WI38 (cell line): ENCODE measurements around the gene XXYLT1.

Source experiments
- H3K4me3 ChIP-seq: 2 replicates; pipeline ENCODE4 v1.5.1; 2011; ENCODE audit warnings: low read depth, mild to moderate bottlenecking, control low read depth, low read length
- CTCF ChIP-seq: IDR thresholded peaks from 2 replicates; pipeline ENCODE4 v1.5.1; 2012; ENCODE audit warnings: low read depth, mild to moderate bottlenecking, control low read depth, low read length

Gene XXYLT1

DNA sequence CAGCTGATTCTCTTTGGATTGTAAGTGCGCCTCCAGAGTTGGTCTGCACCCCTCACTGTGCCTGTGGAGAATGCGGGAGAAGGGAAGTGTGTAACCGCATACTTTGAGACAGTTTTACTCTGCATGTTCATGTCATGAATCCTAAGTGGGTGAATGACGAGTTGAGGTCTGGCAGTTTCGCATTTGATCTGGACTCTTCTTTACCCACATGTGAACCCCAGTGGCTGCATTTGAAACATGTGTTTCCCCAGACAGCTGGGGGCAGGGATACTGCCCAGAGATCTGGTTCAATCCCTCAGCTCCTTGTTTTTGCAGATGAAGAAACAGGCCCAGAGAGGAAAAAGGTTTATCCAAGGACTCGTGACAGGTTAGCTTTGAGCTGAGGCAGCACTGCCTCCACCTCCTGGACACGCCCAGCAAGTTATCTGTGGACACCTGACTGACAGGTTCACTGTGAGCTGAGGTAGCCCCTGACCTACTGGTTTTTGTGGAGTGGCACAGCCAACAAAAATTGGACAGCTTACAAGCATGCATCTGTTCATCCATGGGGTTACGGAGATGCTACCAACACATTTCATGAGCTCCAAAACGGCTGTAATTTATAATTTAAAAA is 207.3 kb downstream of the XXYLT1 start:
- no peak for TF ChIP-seq CTCF
- H3K4me3 ChIP-seq, result no peak overlapping the region

GRCh38 chr3:195062866-195063540 is 208.0 kb downstream of the XXYLT1 start:
- TF ChIP-seq CTCF, result no peak
- H3K4me3 ChIP-seq, result no peak overlapping the region

GRCh38 chr3:195061756-195062655 is 209.0 kb downstream of the XXYLT1 start:
- no peak for TF ChIP-seq CTCF
- no peak overlapping the region for H3K4me3 ChIP-seq

DNA sequence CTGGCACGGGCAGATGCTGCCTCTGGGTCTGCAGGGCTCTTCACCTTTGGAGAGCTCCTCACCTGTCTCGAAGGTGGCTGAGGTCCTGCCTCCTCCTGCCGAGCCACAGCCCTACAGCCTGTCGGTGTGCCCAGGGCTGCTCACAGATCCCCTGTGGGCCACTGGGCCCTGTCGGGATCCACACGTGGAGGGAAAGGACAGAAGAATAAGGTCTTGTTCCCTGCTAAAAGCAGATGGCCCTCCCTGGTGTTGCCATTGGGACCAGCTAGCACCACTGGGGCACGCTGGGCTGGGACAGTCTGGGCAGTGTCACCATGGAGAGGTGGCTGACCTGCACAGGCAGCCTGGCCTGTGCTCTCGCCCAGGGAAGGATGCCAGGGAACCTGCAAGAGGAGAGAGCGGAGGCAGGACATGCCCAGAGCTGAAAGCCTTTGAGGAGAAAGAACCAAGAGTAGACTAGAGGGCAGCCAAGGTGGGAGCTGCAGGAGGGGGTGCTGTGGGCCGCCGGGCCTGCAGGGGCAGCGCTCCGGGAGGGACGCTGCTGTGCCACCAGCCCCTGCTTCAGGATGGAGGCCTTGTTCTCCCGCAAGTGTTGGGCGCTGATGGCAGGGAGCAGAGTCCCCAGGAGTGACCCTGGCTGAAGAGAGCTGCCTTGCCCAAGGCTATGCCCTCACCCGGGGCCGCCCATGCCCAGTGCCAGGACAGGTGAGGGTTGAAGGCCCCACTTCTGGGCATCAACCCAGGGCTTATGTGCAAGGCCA is 210.2 kb downstream of the XXYLT1 start:
- H3K4me3 ChIP-seq, result no peak overlapping the region
- TF ChIP-seq CTCF, result no peak

- H3K4me3 ChIP-seq, result no peak overlapping the region
- TF ChIP-seq CTCF, result no peak
These were observed 210.8 kb downstream of the XXYLT1 start for GRCh38 chr3:195060217-195060481.

DNA sequence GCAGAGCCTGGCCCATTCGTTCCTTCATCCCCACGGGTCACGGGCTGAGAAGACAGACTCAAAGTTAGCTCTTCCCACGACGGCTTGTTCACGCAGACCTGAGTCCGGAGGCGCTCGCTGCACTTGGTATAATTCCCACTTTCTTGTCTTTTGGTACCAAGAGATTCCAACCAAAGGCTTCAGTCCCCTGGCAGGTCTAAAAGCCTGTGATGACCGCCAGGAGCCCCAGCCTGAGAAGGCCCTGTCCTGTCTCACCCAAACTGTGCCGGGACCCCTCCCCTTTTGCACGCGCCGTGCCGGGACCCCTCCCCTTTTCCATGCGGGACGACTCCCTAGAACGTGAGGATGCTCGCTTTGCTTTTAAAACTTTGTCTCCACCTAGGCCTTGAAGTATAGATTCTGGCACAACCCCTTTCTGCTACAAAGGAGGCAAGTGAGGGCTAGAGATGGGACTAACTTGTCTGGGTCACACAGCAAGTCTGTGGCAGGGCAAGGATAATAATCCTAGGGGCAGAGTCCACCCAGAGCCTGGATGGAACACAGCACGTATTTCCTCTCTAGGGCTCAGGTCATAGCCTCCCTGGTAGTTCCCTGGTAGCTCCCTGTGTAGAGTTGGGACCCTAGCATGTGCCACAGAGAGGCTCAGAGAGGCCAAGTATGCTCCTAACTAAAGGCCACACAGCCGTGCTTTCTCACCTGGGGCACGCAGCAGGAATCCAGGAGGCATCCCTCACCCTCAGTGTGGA is 211.3 kb downstream of the XXYLT1 start:
- no peak overlapping the region for H3K4me3 ChIP-seq
- no peak for TF ChIP-seq CTCF
